GM18907 (cell line): ENCODE data around the gene ADGRL3.
"Not testable (repeated sequence)": the region's sequence is repeated elsewhere in the genome, so short reads cannot be mapped to it uniquely, and the experiment has no call there.

Experiments
- ATAC-seq: cut with Tn5 transposase; IDR thresholded peaks from one replicate; pipeline ENCODE4 v1.9.1; 2021; ENCODE audit warnings: mild to moderate bottlenecking, moderate library complexity; ENCODE audit not compliant: unreplicated experiment

The ADGRL3 gene

DNA sequence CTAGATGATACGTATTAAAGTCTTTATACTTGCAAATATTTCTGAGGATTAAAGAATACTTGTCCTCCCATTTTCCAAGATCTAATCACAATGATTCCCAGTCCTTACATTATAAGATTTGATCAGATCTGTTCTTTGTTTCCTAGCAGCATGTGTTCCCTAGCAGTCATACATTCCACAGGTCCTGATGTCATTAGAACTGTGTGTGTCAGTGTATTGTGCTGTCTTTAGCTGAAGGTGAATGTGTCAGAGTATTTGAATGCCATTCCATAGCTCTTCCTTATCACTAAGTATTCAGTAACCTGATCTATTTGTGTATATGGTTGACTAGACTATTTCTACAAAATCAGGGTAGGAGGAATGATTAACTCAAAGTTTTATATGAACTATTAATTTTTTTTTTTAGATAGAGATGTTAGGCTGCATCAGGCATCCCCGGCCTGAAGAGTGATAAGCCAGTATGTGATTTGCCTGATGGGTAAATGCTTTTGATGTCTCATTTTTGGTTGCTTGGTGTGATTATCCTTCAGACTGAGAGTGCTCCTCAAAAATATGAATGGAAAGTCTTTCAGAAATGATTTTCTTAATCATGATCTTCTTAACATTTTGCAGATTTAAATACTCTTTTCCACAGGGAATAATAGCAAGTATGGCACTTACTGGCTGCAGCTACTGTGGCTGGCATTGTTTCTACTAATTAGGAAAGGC is 4.4 kb downstream of the ADGRL3 start:
- no peak for ATAC-seq

DNA sequence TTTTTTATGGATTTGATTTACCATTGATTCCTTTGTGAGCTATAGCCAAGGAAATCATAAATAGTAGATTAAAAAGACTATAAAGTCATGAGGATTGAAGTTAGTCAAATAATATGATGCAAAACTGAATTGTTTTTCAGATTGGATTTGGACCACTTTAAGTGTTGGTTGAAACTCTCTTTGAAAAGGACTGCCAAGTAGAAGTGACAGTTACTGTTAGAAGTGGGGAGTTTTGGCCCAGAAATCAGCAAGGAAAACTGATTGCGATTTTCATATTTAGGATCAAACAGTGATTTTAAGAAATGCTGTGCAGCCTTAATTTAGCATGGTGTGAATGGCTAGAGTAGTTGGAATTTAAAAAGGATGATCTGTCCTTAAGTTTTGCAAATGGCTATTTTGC is 4.9 kb downstream of the ADGRL3 start:
- no peak for ATAC-seq

DNA sequence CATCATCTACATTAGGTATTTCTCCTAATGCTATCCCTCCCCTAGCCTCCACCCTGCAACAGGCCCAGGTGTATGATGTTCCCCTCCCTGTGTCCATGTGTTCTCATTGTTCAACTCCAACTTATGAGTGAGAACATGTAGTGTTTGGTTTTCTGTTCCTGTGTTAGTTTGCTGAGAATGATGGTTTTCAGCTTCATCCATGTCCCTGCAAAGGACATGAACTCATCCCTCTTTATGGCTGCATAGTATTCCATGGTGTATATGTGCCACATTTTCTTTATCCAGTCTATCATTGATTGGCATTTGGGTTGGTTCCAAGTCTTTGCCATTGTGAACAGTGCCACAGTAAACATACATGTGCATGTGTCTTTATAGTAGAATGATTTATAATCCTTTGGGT is 7.0 kb downstream of the ADGRL3 start:
- ATAC-seq, result not testable (repeated sequence)

DNA sequence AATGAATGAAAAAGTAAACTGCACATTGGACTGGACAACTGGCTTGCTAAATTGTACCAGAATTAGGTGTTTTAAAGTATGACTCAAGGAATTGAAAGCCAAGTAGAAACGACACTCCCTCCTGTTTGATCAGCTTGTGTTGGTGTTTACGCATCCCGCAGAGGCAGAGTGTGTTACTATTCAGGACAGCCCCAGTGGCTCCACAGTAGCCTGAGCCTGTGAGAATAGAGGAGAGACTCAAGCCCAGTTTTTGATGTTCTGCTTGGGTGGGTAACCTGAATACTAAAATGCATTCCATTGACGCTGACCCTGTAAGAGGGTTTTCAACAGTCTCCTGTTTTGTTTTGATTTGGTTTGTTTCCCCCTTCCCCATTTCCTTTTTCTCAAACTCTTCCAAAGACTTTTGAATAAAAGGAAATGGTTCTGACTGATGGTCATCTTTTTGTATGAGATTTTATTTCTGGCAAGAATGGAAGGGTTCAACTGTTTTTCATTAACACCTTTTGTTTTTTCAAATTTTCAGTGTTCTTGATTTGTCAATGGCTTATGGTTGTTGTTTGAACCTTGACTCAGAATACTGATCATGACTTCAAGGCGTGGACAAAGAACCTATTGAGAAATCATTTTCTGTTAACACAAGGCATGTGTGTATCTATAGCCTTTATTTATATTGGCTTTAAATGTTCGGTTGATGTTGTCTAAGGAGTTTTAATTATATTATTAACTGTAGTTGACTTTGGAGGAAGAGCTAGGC is 10.2 kb downstream of the ADGRL3 start:
- ATAC-seq, result no peak

DNA sequence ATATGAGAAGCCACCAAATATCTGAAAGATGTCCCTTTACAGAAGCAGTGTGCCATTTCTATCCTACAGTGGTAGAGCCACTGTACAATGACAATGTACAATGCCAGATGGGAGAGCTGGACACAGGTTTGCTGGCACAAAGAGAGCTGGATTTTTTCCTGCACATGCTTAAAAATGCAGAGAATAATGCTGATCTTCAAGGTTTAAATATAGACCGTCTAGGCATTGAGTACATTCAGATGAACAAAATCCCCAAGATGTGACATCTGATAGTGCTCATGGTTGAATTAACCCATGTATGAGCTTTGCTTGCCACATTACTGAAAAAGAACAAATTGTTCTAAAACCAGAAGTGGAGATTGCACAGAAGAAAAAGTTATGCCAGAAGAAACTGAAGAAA is 11.7 kb downstream of the ADGRL3 start:
- ATAC-seq, result no peak

DNA sequence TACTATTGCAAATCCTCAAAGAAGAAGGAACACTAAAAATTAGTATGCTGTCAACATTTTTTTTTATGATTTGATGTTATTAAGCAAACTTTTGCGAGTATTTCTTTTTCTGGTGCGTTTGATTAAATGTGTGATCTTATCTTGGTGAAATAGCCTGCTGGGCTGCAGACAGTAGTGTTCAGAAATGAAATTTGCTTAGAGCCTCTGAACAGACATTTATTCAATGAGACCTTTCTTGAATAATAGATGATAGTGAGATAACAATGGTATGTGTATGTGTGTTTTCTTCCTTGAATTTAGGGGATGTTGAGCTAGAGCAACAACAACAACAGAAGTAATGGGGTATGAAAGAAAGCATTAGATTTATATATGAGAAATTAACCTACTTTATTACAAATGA is 12.7 kb downstream of the ADGRL3 start:
- ATAC-seq, result no peak

DNA sequence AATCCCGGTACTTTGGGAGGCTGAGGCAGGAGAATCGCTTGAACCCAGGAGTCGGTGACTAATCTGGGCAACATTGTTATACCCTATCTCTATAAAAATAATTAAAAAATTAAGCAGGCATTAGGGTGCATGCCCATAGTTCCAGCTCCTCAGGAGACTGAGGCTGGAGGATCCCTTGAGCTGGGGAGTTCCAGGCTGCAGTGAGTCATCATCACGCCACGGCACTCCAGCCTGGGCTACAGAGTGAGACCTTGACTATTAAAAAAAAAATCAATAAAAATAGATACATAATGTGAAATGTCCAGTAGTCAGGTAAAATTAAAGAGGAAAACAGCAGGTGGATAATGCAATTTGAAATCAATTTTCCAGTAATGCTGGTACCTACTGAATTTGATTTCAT is 14.6 kb downstream of the ADGRL3 start:
- ATAC-seq, result no peak

DNA sequence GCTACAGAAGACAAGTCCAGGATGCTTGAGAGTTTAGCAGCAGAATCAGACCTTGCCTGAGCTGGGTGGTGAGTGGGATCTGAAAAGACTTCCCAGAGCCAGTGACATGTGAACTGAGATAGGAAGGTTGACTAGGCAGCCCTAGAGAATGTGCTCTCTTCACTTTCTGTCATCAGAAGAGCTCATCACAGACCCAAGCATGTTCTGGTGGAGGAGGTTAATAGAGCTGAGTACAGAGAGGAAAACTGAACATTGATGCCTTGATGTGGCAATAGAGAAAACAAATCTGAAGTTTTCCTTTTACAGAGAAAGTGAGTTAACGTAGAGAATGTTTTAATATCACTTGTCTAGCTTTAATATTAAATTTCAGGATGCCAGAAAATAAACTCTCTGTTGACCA is 17.1 kb downstream of the ADGRL3 start:
- ATAC-seq, result no peak

DNA sequence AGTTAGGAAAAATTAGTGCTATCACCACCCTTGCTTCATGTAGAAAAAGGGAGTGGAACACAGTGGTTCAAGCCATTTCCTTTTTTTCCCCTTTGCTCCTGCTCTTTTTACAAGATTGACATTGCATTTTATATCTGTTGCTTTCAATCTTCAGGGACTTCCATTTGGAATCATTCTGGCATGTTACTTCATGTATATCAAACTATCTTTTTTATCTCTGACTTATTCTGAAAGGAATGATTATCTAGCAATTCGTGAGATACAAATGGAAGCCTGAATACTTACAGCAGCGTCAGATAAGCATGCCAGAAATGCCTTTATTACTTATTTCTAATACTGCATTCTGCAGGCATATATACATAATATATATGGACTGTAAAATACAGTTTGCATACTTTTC is 20.4 kb downstream of the ADGRL3 start:
- no peak for ATAC-seq

DNA sequence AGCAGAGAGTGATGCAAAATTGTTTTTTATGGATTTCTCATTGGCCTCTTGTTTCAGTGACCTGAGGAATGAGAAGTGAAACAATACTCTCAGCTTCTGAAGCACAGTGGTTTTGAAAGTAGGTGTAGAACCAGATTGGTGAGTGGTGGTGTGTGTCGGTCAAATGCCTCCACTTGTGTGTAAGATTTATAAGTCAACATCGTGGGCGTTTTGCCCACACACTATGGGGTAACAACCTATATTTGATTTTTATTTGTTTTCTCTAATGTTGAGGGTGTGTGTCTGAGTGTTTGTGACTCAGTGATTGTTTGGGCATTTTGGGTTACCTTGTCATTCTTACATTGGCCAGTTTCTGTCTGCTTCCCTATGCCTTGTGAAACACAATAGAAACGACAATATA is 23.3 kb downstream of the ADGRL3 start:
- no peak for ATAC-seq

DNA sequence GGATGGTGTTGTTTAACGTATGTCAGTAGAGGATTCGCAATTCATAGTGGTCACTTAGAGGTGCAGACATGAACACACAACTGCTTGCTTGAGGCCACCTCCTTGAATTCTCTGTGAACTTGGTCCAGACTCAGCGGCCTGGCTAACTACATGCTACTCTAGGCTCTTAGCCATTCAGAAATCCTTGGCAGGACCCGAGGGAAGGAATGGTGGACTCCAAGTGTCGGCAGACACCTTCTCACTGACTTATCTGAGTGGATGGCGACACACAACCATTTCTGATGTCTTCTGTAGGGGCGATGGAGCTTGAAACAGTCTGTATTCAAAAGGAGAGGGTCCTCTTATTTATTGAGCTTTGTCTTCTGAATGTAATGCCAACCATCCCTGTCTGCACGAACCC is 24.4 kb downstream of the ADGRL3 start:
- ATAC-seq, result no peak

DNA sequence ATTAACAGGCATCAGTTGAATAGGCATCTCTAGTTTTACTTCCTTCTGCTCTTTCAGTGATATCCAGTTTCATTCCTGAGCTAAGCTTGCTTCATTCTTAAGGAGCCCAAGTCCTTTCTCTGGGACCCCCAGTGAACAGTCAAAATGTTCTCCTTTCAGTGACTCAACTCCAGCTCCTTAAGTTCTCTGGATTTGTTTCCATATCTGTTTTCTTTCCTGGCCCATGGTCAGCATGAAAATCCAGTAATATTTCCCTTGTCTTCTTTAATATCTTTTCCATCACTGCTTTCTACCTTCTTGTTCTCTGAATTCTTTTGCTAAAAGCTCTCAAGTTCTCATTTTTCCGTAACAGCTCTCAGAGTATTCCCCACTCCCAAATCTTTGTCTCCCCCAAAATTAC is 25.5 kb downstream of the ADGRL3 start:
- no peak for ATAC-seq

DNA sequence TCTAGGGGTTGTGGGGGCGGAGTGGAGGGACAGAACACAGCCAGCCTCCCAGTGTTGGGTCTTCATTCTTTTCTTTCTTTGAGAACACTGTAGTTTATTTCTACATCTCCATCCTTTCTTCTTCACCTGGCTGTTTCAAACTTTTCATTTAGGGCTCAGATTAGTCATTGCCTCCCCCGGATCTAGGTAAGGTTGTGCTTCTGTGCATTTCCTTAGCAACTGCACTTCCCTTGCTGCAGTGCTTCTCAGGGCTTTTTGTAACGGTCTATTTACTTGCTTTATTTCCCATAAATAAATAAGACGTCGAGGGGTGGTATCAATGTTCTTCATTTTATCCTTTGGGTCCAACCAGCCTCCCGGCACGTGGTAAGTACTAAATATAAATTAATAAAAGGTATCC is 31.3 kb downstream of the ADGRL3 start:
- ATAC-seq, result no peak

DNA sequence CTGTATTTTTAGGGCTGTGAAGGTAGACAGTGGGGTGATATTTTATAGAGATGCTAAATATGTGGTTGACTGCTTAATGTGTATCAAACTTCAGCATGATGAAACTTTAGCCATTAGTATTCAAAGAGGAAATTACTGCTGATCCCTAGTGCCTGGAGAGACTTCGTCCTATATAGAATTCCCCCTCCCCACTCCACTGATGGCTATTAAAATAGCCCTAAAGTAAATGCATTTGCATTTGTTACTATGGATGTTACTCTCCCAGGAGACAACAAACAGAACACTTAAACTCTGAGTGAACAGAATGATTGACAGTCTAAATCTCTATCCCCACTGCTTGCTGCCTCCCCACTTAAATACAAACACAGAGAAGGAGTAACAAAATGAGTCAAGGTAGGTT is 39.1 kb downstream of the ADGRL3 start:
- no peak for ATAC-seq

DNA sequence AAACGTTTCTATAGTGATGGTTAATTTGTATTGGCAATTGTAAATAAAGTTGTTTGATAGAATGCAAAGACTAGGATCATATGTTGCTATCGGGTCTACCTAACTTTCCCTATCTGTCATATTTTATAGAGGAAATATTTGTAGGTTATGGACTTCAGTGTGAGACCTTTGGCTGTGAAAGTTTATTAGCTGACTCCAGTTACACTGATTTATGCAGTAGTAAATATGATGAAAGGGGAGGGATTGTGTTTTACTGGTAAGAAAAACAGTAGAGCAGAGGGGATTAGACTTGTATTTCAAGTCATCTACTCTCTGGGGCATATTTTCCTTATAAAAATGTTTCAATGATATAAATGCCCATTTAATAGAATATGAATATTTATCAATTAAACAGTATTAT is 43.8 kb downstream of the ADGRL3 start:
- ATAC-seq, result no peak

DNA sequence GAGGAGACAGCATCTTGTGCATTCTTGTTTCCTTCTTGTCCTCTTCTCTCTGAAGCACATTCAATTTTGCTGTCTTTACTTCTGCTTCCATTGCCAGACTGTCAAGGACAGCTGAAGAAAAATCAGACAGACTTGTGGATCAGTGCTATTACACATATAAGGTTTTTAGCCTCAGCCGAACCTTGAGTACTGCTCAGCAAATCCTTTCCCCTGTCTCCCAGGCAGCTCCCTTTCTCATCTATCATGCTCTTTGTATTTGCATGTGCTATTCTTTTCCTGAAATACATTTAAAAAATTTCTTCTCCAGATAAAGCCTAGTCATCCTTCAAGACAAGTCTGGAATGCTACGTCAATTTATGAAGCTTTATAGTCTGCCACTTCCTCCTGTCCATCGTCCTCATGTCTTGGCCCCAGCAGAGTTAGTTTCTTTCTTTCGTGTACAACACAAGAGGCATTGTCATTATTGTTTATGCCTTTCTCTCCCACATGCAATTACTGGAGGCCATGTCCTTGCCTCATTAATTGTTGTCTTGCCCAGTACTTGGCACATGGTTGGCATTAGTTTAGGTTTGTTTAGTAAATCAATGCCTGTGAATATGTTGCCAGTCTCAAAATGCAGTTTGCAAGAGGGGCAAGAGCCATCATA is 45.1 kb downstream of the ADGRL3 start:
- no peak for ATAC-seq

DNA sequence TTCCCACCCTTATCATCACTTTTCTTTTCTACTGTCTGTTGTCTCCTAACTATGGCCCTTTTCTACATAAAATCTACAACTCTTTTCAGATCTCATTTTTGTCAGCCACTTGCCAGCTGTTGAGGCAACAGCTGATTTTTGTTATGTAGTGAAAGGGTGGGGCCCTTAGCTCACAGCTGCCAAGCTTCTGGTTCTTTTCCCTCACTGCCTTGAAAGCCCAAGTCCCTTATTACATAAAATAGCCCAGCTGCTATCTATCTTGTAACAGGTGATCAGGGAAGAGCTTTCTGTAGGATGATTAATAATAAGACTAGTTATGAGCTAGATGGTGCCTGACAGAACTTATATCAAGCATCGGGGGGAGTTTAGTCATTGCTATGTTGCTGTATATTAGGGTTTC is 45.9 kb downstream of the ADGRL3 start:
- no peak for ATAC-seq

DNA sequence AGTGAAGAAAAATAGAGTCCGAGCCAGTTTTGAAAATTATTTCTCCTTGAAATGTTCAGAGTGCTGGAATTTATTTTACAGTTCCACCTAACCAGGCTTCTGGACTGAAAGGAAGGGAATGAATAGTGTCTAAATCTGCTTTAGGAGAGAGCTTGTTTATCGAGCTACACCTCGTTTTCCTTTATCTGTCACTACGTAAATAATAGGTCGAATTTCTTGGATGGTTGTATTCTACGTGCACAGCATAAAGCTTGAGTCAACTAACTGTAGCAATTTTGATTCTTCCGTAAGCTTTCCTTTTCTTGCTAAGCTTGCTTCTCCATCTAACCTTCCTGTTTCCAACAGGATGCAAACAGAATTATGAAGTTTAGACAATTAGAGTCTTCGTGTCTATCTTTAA is 48.6 kb downstream of the ADGRL3 start:
- no peak for ATAC-seq

DNA sequence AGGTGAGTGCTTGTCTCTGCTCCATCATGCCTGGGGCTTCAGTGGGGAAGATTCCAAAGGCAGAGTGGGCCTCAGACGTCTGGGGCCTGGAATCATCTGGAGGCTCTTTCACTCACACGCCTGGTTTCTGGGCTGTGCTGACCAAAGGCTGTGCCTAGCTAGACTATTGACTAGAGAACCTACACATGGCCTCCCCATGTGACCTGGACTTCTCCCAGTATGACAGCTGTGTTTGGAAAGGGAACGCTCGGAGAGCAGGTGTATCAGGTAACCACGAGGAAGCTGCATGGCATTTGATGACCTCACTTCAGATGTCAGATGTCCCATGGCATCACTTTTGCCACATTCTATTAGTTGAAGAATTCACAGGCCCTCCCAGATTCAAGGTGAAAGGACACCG is 51.0 kb downstream of the ADGRL3 start:
- ATAC-seq, result no peak

DNA sequence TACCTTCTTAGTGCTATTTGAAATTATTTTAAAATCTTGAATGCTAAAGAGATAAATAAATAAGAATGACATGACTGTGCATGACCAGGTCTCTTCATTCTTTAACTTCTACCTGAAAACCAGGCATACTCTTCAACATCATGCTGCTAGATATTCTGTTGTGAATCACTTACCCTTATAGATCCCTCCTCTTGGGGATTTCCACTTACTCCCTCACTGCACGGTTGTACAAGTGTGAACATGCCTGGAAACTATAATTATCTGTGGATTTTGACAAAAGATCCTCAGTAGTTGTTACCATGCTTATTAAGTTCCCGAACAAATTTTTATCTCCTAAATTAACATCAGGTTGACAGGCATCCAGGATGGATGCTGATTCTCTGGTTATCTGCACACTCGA is 54.3 kb downstream of the ADGRL3 start:
- ATAC-seq, result no peak

DNA sequence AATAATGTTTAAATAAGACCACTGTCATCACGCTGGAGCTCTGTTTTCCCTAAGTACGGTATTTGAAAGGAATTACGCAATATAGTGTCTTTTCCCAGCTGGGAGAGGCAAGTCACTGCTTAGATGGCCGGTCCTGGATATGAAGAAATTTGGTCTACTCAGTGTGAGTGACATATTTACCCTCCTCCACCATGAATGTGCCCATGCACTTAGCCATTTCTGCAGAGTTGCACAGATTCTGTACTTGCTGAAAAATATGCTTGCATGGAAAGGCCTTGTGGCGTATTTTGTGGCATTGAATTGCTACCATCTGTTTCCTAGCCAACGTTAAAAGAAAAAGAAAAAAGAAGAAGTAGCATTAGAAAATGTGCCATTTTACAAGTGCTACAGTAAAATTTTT is 73.1 kb downstream of the ADGRL3 start:
- ATAC-seq, result no peak

DNA sequence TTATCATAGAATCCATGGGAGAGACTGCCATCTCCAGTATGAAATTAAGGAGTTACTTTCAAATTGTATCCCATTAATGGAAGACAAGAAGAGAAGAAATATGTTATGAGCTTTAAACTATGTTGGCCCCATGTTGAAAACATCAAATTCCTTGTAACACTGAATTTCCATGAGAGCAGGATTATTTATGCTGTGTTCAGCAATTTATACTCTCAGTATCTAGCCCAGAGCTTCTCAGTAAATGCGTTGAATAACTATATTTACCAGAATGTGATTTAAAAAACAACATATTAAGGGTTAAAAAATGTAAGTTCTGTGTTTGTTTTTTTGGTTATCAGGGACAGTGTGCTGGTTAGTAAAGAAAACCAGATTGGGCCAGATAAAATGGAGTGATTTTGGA is 74.2 kb downstream of the ADGRL3 start:
- no peak for ATAC-seq
